ENCODE measurements around the gene TRIM61.
"Not testable (repeated sequence)": the region's sequence is repeated elsewhere in the genome, so short reads cannot be mapped to it uniquely, and the experiment has no call there.

Gene TRIM61

GRCh38 chr4:164948975-164949374 is 28.5 kb downstream of the TRIM61 start:
- DNase-seq (ENCODE audit: insufficient read length) (no peak), FAIRE-seq (no peak)
- TF ChIP-seq POLR2A (IDR thresholded peaks at IDR 0.05; ENCODE audit: low read depth, low read length) (no peak), POLR2AphosphoS5 (IDR thresholded peaks at IDR 0.05; ENCODE audit: low read depth, low read length) (no peak), TAF1 (IDR thresholded peaks at IDR 0.05; ENCODE audit: borderline replicate concordance, low read depth, low read length) (no peak)

- DNase-seq (ENCODE audit: insufficient read length); FAIRE-seq: not testable (repeated sequence)
Measured at GRCh38 chr4:164948006-164948405, 29.5 kb downstream of the TRIM61 start.

GRCh38 chr4:164946810-164947209 is 30.6 kb downstream of the TRIM61 start:
- TF ChIP-seq POLR2AphosphoS5 (IDR thresholded peaks at IDR 0.05; ENCODE audit: low read depth, low read length), result no peak
- no peak for TF ChIP-seq POLR2A (IDR thresholded peaks at IDR 0.05; ENCODE audit: low read depth, low read length)
- no peak for TF ChIP-seq TAF1 (IDR thresholded peaks at IDR 0.05; ENCODE audit: borderline replicate concordance, low read depth, low read length)
- no peak for DNase-seq (ENCODE audit: insufficient read length)
- no peak for FAIRE-seq

DNA sequence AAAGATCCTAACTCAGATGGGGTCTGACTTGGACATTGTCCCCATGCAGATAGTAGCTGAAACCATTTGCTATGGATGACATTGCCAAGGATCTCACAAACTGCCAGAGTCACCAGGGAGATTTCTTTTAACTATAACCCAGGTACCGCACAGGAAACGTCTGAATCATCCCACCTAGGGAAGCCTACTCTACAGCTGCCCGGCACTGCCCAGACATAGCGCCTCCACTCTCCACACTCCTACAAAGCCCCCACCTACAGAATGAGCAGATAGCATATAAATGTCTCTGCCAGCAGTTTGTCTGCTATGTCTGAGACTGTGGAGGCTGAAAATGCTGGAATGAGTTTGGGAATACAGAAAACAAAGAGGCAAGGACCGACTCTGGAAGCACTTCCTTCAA is 32.3 kb downstream of the TRIM61 start:
- FAIRE-seq, result no peak
- no peak for TF ChIP-seq POLR2AphosphoS5 (IDR thresholded peaks at IDR 0.05; ENCODE audit: low read depth, low read length)
- no peak for TF ChIP-seq TAF1 (IDR thresholded peaks at IDR 0.05; ENCODE audit: borderline replicate concordance, low read depth, low read length)
- no peak for TF ChIP-seq POLR2A (IDR thresholded peaks at IDR 0.05; ENCODE audit: low read depth, low read length)
- no peak for DNase-seq (ENCODE audit: insufficient read length)

DNA sequence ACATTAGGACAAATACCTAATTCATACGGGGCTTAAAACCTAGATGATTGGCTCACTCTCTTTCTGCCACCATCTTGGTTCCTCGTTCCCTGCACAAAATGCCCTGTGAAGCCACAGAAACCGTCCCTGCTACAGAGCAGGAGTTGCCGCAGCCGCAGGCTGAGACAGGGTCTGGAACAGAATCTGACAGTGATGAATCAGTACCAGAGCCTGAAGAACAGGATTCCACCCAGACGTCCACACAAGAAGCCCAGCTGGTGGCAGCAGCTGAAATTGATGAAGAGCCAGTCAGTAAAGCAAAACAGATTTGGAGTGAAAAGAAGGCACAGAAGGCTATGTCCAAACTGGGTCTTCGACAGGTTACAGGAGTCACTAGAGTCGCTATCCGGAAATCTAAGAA is 34.3 kb downstream of the TRIM61 start:
- no peak for TF ChIP-seq TAF1 (IDR thresholded peaks at IDR 0.05; ENCODE audit: borderline replicate concordance, low read depth, low read length)
- no peak for TF ChIP-seq POLR2AphosphoS5 (IDR thresholded peaks at IDR 0.05; ENCODE audit: low read depth, low read length)
- no peak for TF ChIP-seq POLR2A (IDR thresholded peaks at IDR 0.05; ENCODE audit: low read depth, low read length)
- DNase-seq (ENCODE audit: insufficient read length) (no peak), FAIRE-seq (no peak)

- FAIRE-seq, result peak; percentile 78
- DNase-seq (ENCODE audit: insufficient read length), result no peak
- no peak for TF ChIP-seq POLR2A (IDR thresholded peaks at IDR 0.05; ENCODE audit: low read depth, low read length)
Measured at GRCh38 chr4:164937576-164938270, 39.7 kb downstream of the TRIM61 start.

DNA sequence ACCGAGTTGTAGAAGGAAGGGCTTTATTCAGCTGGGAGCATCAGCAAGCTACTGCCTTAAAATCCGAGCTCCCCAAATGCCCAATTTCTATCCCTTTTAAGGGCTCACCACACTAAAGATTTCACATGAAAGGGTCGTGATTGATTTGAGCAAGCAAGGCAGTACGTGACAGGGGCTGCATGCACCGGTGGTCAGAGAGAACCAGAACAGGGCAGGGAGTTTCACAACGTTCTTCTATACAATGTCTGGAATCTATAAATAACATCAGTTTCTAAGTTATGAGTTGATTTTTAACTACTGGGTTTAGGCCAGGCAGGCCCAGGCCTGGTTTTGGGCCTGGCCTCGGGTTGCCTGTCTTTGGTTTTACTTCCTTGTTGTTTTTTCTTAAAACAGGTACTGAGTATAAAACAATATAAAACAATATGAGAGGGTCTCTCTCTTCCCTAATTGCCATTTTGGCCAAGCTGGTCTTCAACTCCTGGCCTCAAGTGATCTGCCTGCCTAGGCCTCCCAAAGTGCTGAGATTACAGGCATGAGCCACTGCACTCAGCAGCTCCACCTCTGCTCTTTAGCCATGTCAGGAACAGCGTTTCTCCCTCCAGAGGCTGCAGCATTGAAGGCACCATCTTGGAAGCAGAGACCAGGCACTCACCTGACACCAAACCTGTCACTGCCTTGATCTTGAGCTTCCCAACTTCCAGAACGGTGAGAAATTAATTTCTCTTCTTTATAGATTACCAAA is 41.4 kb downstream of the TRIM61 start:
- peak; percentile 76 for FAIRE-seq
- not testable (repeated sequence) for DNase-seq (ENCODE audit: insufficient read length)

DNA sequence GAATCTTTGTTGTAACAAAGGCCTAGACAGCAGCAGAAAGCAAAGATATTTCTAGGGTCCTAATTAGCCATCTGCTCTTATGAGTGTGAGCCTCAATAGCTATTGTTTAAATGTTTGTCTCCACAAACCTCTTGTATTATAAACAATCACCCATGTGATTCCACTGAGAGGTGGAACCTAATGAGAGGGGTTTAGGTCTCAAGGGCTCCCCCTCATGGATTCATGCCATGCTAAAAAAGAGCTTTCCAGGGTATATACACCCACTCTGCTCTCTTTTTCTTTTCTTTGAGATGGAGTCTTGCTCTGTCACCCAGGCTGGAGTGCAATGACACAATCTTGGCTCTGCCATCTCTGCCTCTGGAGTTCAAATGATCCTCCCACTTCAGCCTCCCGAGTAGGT is 42.1 kb downstream of the TRIM61 start:
- TF ChIP-seq POLR2AphosphoS5 (IDR thresholded peaks at IDR 0.05; ENCODE audit: low read depth, low read length), result no peak
- no peak for TF ChIP-seq POLR2A (IDR thresholded peaks at IDR 0.05; ENCODE audit: low read depth, low read length)
- no peak for TF ChIP-seq TAF1 (IDR thresholded peaks at IDR 0.05; ENCODE audit: borderline replicate concordance, low read depth, low read length)
- peak; percentile 61 for FAIRE-seq
- no peak for DNase-seq (ENCODE audit: insufficient read length)

DNA sequence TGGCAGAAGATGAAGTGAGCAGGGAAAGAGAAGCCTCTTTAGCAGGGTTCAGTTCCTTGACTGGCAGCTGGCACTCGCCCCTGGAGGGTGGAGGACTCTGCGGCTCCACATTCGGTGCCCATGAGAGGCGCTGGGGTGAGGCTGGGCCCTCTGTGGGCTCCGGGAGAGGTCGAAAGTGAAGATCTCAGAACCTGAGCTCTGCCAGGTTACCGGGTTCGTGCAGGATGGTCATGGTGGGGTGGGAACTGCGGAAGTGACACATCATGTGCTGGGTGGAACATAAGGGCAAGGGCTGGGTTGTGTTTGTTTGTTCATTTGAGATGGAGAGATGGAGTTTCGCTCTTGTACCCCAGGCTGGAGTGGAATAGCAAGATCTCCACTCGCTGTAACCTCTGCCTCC is 44.2 kb downstream of the TRIM61 start:
- FAIRE-seq, result no peak
- no peak for DNase-seq (ENCODE audit: insufficient read length)
- TF ChIP-seq POLR2A (IDR thresholded peaks at IDR 0.05; ENCODE audit: low read depth, low read length) (no peak), POLR2AphosphoS5 (IDR thresholded peaks at IDR 0.05; ENCODE audit: low read depth, low read length) (no peak), TAF1 (IDR thresholded peaks at IDR 0.05; ENCODE audit: borderline replicate concordance, low read depth, low read length) (no peak)

GRCh38 chr4:164931551-164932324 is 45.7 kb downstream of the TRIM61 start:
- no peak for DNase-seq (ENCODE audit: insufficient read length)
- TF ChIP-seq TAF1 (IDR thresholded peaks at IDR 0.05; ENCODE audit: borderline replicate concordance, low read depth, low read length), result no peak
- TF ChIP-seq POLR2A (IDR thresholded peaks at IDR 0.05; ENCODE audit: low read depth, low read length), result no peak
- TF ChIP-seq POLR2AphosphoS5 (IDR thresholded peaks at IDR 0.05; ENCODE audit: low read depth, low read length), result no peak
- FAIRE-seq, result no peak

DNA sequence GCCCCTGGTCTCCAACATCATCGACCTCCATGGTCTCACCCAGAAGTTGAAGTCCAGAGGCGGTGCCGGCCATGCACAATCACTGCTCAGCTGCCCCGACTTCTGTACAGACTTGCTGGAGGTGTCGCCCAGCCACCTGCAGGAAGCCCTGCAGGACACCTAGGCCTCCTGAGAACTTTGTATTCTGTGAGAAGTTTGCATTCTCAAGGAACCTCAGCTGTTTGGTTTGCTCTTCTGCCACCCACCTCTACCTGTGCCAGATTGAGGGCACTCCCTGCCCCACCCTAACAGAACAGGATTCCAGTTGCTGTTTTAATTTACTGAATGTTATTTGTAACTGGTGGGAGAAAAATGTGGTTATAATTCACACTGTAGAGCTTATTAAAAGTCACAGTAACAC is 46.8 kb downstream of the TRIM61 start:
- DNase-seq (ENCODE audit: insufficient read length), result no peak
- no peak for TF ChIP-seq POLR2A (IDR thresholded peaks at IDR 0.05; ENCODE audit: low read depth, low read length)
- TF ChIP-seq TAF1 (IDR thresholded peaks at IDR 0.05; ENCODE audit: borderline replicate concordance, low read depth, low read length), result no peak
- no peak for TF ChIP-seq POLR2AphosphoS5 (IDR thresholded peaks at IDR 0.05; ENCODE audit: low read depth, low read length)
- FAIRE-seq, result no peak

- DNase-seq (ENCODE audit: insufficient read length), result not testable (repeated sequence)
- peak; percentile 78 for FAIRE-seq
Measured at GRCh38 chr4:164927101-164927500, 50.4 kb downstream of the TRIM61 start.
